ENCODE data around the gene VPS26C.

GRCh38 chr21:37227071-37228002, 39.8 kb downstream of the VPS26C start:
- TF ChIP-seq CTCF (IDR thresholded peaks at IDR 0.05) (no peak), POLR2AphosphoS5 (IDR thresholded peaks at IDR 0.05; ENCODE audit: low read depth, low read length) (no peak), SIN3A (IDR thresholded peaks at IDR 0.05; ENCODE audit: borderline replicate concordance, insufficient read depth, low read depth, low read length) (no peak)
- TF ChIP-seq, protein P1, sequence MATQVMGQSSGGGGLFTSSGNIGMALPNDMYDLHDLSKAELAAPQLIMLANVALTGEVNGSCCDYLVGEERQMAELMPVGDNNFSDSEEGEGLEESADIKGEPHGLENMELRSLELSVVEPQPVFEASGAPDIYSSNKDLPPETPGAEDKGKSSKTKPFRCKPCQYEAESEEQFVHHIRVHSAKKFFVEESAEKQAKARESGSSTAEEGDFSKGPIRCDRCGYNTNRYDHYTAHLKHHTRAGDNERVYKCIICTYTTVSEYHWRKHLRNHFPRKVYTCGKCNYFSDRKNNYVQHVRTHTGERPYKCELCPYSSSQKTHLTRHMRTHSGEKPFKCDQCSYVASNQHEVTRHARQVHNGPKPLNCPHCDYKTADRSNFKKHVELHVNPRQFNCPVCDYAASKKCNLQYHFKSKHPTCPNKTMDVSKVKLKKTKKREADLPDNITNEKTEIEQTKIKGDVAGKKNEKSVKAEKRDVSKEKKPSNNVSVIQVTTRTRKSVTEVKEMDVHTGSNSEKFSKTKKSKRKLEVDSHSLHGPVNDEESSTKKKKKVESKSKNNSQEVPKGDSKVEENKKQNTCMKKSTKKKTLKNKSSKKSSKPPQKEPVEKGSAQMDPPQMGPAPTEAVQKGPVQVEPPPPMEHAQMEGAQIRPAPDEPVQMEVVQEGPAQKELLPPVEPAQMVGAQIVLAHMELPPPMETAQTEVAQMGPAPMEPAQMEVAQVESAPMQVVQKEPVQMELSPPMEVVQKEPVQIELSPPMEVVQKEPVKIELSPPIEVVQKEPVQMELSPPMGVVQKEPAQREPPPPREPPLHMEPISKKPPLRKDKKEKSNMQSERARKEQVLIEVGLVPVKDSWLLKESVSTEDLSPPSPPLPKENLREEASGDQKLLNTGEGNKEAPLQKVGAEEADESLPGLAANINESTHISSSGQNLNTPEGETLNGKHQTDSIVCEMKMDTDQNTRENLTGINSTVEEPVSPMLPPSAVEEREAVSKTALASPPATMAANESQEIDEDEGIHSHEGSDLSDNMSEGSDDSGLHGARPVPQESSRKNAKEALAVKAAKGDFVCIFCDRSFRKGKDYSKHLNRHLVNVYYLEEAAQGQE (IDR thresholded peaks at IDR 0.05; ENCODE audit: insufficient read depth in 1 of 2, low read depth in 2 of 2, low read length in 1 of 2), result no peak

Measured in Panc1 (cell line).